Glomerular visceral epithelial cell (primary cell): Measurements from ENCODE around the gene DLG2.

Experiments used
- DNase-seq: peaks from one replicate; pipeline ENCODE4 v3.0.0-alpha.2; 2016; ENCODE audit errors: extremely low spot score

DLG2 gene

GRCh38 chr11:83852775-83853442, 1774.2 kb downstream of the DLG2 start:
- no peak for DNase-seq

DNA sequence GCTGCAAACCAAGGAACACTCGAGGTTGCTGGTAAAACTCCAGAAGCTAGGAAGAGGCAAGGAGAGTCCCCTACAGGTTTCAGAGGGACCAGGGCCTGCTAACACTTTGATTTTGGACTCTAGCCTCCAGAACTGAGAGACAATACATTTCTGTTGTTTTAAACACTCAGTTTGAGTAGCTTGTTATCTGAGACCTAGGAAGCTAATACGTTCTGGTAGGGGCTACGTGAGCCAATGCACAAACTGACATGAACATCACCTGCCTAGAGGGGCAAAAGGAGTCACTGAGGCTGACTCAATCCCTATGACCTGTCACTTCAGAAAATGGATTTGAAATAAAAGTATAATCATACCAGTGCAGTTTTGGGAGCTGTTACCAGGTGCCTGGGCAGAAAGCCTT, 1775.1 kb downstream of the DLG2 start:
- no peak for DNase-seq

DNA sequence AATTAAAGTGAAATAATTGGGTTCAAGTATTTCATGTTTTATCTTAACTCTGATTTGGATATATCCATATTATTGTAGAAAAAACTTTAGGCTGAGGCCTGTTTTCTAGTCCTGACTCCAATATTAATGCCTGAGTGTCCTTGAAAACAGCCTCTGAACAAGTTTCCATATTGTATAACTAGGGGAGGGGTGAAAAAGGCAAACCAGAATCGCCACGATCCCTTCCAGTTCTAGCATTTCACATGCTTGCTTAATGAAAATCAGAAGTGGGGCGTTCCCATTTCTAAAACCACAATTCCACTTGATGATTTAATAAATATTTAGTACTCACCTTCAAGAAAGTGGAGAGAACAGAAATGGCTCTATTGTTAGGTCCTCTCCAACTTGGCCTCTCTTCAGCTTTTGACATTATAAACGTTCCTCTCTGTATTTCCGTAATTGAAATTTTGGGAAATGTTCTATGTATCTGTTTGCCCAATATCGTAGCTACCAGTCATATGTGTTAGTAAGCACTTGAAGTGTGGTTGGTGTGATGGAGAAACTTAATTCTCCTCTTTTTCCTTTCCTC, 1779.6 kb downstream of the DLG2 start:
- no peak for DNase-seq

GRCh38 chr11:83845797-83846196, 1781.3 kb downstream of the DLG2 start:
- no peak for DNase-seq

DNA sequence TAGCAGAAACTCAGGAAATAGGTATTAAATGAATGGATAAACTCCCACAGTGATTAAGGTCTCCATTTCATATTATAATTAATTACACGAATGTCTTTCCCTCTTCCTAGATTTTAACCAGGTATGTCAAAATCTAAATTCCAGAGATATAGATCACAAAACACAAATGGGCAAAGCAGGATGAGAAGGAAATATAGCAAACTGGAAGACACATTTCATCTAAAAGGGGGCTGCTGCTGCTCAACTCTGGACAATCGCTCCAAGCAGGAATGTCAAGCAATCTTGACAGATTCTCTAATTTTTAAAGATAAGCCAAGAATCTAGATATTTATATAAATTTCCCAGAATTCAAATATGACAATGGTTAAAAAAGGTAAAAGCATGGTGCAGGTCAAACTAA, 1786.8 kb downstream of the DLG2 start:
- DNase-seq = no peak

DNA sequence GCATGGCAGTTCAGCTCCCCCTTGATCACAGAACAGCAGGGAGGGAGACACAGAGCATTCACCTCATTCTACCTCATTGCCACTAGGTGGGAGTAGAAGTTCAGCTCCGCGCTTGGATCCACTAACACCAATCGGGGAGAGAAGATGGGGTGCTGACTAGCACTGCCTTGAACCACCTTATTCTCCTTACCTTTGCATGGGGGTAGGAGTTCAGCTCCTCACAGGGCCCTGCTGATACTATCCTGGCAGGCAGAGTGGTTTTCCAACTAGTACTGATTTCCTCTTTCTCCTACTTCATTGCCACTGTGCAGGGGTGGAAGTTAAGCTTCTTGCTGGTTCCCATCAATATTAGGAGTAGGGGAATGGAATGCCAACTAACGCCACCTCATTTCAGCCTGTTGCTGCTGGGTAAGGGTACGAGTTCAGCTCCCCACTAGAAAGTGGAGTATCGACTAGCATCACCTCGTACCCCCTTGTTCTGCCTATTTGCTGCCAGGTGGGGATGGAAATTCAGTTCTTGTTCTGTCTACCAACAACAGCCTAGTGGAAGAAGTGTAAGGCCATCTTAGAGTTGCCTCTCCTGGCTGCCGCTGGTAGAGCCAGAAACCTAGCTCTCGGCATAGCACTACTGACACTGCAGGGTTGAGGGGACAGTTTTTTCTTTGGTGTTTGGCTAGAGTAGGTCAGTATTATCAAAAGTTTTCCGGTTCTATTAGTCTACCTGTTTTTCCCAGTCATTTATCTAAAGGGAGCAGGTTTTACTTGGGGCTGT, 1790.1 kb downstream of the DLG2 start:
- DNase-seq = peak; percentile 25

DNA sequence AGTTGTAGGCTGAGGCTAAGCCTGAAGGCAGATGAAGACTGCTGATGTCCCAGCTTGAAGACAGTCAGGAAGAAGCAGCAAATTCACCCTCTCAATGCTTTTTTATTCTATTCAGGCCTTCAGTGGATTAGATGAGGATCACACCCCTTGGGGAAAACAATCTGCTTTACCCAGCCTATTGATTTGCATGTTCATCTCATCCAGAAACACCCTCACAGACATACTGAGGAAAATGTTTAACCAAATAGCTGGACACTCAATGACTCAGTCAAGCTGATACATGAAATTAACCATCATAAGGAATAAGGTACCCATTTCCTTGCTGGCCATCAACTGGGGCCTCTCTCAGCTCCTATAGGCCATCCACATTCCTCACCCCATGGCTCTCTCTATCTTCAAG, 1791.1 kb downstream of the DLG2 start:
- DNase-seq = no peak

DNA sequence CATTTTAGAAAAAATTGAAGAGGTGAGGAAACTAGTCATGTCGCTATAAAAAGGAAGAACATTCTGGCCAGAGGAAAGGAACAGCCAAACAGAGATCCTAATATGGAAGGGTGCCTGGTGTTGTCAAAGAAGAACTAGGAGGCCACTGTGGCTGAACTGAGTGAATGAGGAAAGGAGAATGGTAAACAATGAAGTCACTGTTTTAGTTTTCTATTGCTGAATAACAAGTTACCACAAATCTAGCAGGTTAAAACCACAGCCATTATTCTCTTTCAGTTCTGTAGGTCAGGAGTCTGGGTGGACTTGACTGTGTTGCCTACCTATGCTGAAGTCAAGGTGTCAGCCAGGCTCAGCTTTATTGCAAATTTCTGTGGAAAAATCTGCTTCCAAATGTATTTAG, 1791.7 kb downstream of the DLG2 start:
- DNase-seq = no peak

GRCh38 chr11:83831929-83832328, 1795.2 kb downstream of the DLG2 start:
- DNase-seq = no peak

- no peak for DNase-seq
Measured at GRCh38 chr11:83827940-83828554, 1799.1 kb downstream of the DLG2 start.

- DNase-seq = no peak
Measured at GRCh38 chr11:83827520-83827919, 1799.6 kb downstream of the DLG2 start.

GRCh38 chr11:83826078-83826477, 1801.1 kb downstream of the DLG2 start:
- DNase-seq = no peak

GRCh38 chr11:83823461-83824025, 1803.6 kb downstream of the DLG2 start:
- DNase-seq = no peak

GRCh38 chr11:83819931-83820549, 1807.1 kb downstream of the DLG2 start:
- DNase-seq = peak; percentile 36

- no peak for DNase-seq
Measured at GRCh38 chr11:83818349-83818748, 1808.8 kb downstream of the DLG2 start.

- DNase-seq = no peak
Measured at GRCh38 chr11:83816572-83817187, 1810.5 kb downstream of the DLG2 start.

- no peak for DNase-seq
Measured at GRCh38 chr11:83815736-83816135, 1811.4 kb downstream of the DLG2 start.

DNA sequence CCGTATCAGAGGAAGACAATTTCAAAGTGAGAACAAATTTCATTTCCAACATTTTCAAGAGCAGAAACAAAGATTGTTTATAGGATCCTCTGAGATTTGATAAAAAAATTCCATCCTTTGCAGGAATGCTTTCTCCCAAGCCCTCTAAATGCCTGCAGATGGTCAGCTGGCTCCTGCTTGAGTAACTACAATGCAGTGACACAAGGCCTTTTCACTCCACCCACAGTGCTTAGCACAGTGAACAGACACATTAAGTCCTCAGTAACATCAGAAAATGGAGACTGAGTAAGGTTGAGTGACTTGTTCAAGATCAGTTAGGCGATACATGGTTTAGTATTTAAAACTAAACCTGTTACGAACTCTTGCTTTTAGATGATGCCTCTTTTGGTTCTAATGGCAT, 1813.8 kb downstream of the DLG2 start:
- DNase-seq = no peak

DNA sequence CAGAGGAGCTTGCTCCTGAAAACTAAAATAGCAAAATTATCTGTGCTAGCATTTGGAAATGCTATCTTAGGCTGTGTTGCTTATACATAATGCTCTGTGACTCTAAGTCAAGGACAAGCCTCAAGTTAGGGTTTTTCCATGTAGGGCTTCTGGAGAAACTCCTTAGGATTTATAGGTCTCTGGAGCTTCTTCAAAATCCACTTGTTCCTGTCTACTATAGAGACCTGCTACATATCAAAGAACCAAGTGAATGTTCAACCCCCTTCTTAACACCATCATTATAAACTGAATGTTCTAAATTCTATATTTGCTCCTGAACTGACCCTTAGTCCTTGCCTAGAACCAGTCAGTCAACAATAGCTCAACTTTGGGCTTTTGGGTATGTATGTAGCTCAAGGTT, 1817.9 kb downstream of the DLG2 start:
- no peak for DNase-seq

- no peak for DNase-seq
Measured at GRCh38 chr11:83801799-83802198, 1825.3 kb downstream of the DLG2 start.

- no peak for DNase-seq
Measured at GRCh38 chr11:83793310-83793709, 1833.8 kb downstream of the DLG2 start.
